Panc1 (cell line): ENCODE measurements around the gene WDFY1.

Source experiments
- CTCF ChIP-seq: fragments of 450-650 bp; IDR thresholded peaks from 2 replicates; pipeline ENCODE4 v1.5.1; 2017; ENCODE audit warnings: mild to moderate bottlenecking
- POLR2AphosphoS5 ChIP-seq: IDR thresholded peaks from 2 replicates; pipeline ENCODE4 v1.6.1; 2012; ENCODE audit warnings: mild to moderate bottlenecking, low read depth, low read length, moderate library complexity
- REST ChIP-seq, 2 experiments: IDR thresholded peaks; 2 replicates each; pipeline ENCODE4 v1.6.1; 2011 to 2012; ENCODE audit warnings: low read depth in 2 of 2, control low read depth in 1 of 2, low read length in 1 of 2, mild to moderate bottlenecking in 1 of 2, moderate library complexity in 1 of 2; ENCODE audit not compliant: insufficient read depth in 1 of 2
- SIN3A ChIP-seq: IDR thresholded peaks from 2 replicates; pipeline ENCODE4 v1.6.1; 2012; ENCODE audit warnings: low read depth, mild to moderate bottlenecking, low read length, moderate library complexity, borderline replicate concordance; ENCODE audit not compliant: insufficient read depth
- TCF7L2 ChIP-seq: IDR thresholded peaks from 2 replicates; pipeline ENCODE4 v1.6.1; 2011; ENCODE audit warnings: mild to moderate bottlenecking, low read depth, low read length, inconsistent platforms

GRCh38 chr2:223853425-223853837 is 91.7 kb downstream of the WDFY1 start:
- TF ChIP-seq CTCF (no peak), POLR2AphosphoS5 (no peak), REST (IDR thresholded peaks at IDR 0.05; ENCODE audit: insufficient read depth in 1 of 2, low read depth in 2 of 2, low read length in 1 of 2) (no peak), TCF7L2 (no peak), SIN3A (no peak)
